ENCODE data around the gene EXOC6B. TPM values are rescaled to one million over a fixed set of nuclear protein-coding genes. Genes with fewer than 3 reads are reported as not detected.

The EXOC6B gene
- total and polyA plus RNA-seq, 2 of the 8 experiments (the other 6 are each of a cell fraction or from before 2014, with no cell fraction given), result 13.5 to 33.0 TPM

- Histone ChIP-seq H3K23ac (ENCODE audit: insufficient read length) (no peak overlapping the region), H3K79me2 (ENCODE audit: control insufficient read depth in 1 of 2, insufficient read depth in 2 of 2, low read length in 2 of 2) (no peaks in the 10 kb centered on the region), H2AFZ (ENCODE audit: low read length) (no peak overlapping the region), H4K8ac (ENCODE audit: extremely low read depth, insufficient read depth, low read length) (no peak overlapping the region), H3K27me3 (replicated peaks in 1 of 4; ENCODE audit: control insufficient read depth in 3 of 4, extremely low read depth in 1 of 4, insufficient read depth in 3 of 4, low read length in 3 of 4) (no peaks in the 10 kb centered on the region; a peak in 2 of 7 replicates), H3K36me3 (ENCODE audit: control insufficient read depth in 2 of 4, insufficient read depth in 4 of 4, low read length in 3 of 4) (no peaks in the 10 kb centered on the region), H3K79me1 (ENCODE audit: low read depth, low read length) (no peaks in the 10 kb centered on the region), H3K14ac (ENCODE audit: insufficient read length) (no peak overlapping the region), H3K4ac (replicated peaks; ENCODE audit: insufficient read length, low read depth, low read length) (no peak overlapping the region), H4K20me1 (replicated peaks in 1 of 2; ENCODE audit: control insufficient read depth in 1 of 2, insufficient read depth in 2 of 2, low read length in 2 of 2) (no peaks in the 10 kb centered on the region), H3K9me3 (ENCODE audit: insufficient read depth in 2 of 2, low read depth in 1 of 2, low read length in 1 of 2) (no peaks in the 10 kb centered on the region), H3K4me2 (ENCODE audit: insufficient read depth in 1 of 2, low read depth in 2 of 2, low read length in 2 of 2) (no peak overlapping the region), H3K4me3 (ENCODE audit: extremely low read depth in 1 of 4, insufficient read depth in 2 of 4, low read depth in 3 of 4, low read length in 4 of 4) (no peak overlapping the region), H3K27ac (ENCODE audit: low read depth, low read length) (no peak overlapping the region), H3K9ac (replicated peaks in 1 of 4; ENCODE audit: extremely low read depth in 1 of 4, low read depth in 3 of 4, low read length in 3 of 4) (no peak overlapping the region), H4K91ac (replicated peaks; ENCODE audit: insufficient read length, low read length) (no peak overlapping the region), H2BK120ac (replicated peaks; ENCODE audit: low read depth, low read length) (no peak overlapping the region), H3K23me2 (ENCODE audit: low read depth, low read length) (no peaks in the 10 kb centered on the region), H2BK12ac (ENCODE audit: low read depth, low read length) (no peak overlapping the region), H3K56ac (replicated peaks; ENCODE audit: insufficient read length, low read depth, low read length) (no peak overlapping the region), H3K18ac (ENCODE audit: extremely low read depth, low read length) (no peak overlapping the region), H2BK15ac (ENCODE audit: low read length) (no peak overlapping the region), H2AK5ac (ENCODE audit: low read depth, low read length) (no peak overlapping the region), H2BK20ac (ENCODE audit: low read length) (no peak overlapping the region), H2BK5ac (ENCODE audit: low read depth, low read length) (no peak overlapping the region), H3K4me1 (replicated peaks in 1 of 4; ENCODE audit: control insufficient read depth in 3 of 4, insufficient read depth in 4 of 4, low read length in 3 of 4) (no peaks in the 10 kb centered on the region), H4K5ac (ENCODE audit: insufficient read length, low read depth, low read length) (no peak overlapping the region)
- TF ChIP-seq YY1 (IDR thresholded peaks at IDR 0.05; ENCODE audit: low read depth, low read length) (no peak), ZNF274 (IDR thresholded peaks at IDR 0.05; ENCODE audit: borderline replicate concordance, extremely low read depth, low read length) (no peak), TBP (IDR thresholded peaks at IDR 0.05; ENCODE audit: low read depth, low read length) (no peak), SIN3A (conservative IDR thresholded peaks at IDR 0.05 in 1 of 2, IDR thresholded peaks at IDR 0.05 in 1 of 2; ENCODE audit: low read depth in 1 of 2, low read length in 2 of 2) (no peak), POLR2AphosphoS5 (IDR thresholded peaks at IDR 0.05; ENCODE audit: low read depth, low read length) (no peak), GABPA (IDR thresholded peaks at IDR 0.05; ENCODE audit: borderline replicate concordance, insufficient read depth, low read length) (no peak), NRF1 (IDR thresholded peaks at IDR 0.05; ENCODE audit: low read depth, low read length) (no peak), CTBP2 (IDR thresholded peaks at IDR 0.05; ENCODE audit: borderline replicate concordance, insufficient read depth, insufficient read length, low read length) (no peak), SRF (IDR thresholded peaks at IDR 0.05; ENCODE audit: low read depth, low read length) (no peak), USF2 (IDR thresholded peaks at IDR 0.05; ENCODE audit: low read length) (no peak), MAFK (IDR thresholded peaks at IDR 0.05; ENCODE audit: low read depth, low read length) (no peak), HDAC6 (IDR thresholded peaks at IDR 0.05; ENCODE audit: low read depth, low read length) (no peak)
- 79% methylated on average over 1 of the region's 1 CpG; no CpG with 5 or more reads in 1 of the 2 experiments for WGBS, 2 experiments (ENCODE audit: extremely low coverage in 1 of 2, insufficient coverage in 1 of 2, insufficient read length in 1 of 2, insufficient replicate concordance in 2 of 2, low coverage in 1 of 2, low lambda C conversion rate in 2 of 2, missing lambda C conversion rate in 1 of 2)
- CTCF ChIA-PET (ENCODE audit: partially characterized antibody), result interaction anchor here (0.8 to 1.7 kb wide), 3 partner anchors 11 to 1340 kb away, joined by 3 read pairs; no protein-coding TSS in a partner anchor
- FAIRE-seq, result no peak
- POLR2A ChIA-PET (ENCODE audit: partially characterized antibody), result no interaction called here
- DNase-seq (ENCODE audit: low read depth in 1 of 2, low spot score in 2 of 2), result no peak
Observed at GRCh38 chr2:72871060-72871459, 45.2 kb upstream of the EXOC6B start.
